HepG2 (cell line): ENCODE data around the gene ABCC12. TPM values are rescaled to one million over a fixed set of nuclear protein-coding genes. Genes with fewer than 3 reads are reported as not detected.

Experiments used
- ETV5 ChIP-seq: IDR thresholded peaks from 2 replicates; pipeline ENCODE4 v1.6.1; 2018; ENCODE audit warnings: missing biosample characterization, missing genetic modification reagents, inconsistent platforms, borderline replicate concordance
- GZF1 ChIP-seq: sonication (generic); formaldehyde crosslinking; IDR thresholded peaks from 2 replicates; pipeline ENCODE4 v1.5.1; 2020; ENCODE audit warnings: mild to moderate bottlenecking, missing genetic modification reagents
- SOX5 ChIP-seq: IDR thresholded peaks from 2 replicates; pipeline ENCODE4 v1.6.1; 2016; ENCODE audit warnings: borderline replicate concordance
- ZBTB38 ChIP-seq: sonication (generic); formaldehyde crosslinking; IDR thresholded peaks from 2 replicates; pipeline ENCODE4 v1.5.1; 2020; ENCODE audit warnings: mild to moderate bottlenecking, missing genetic modification reagents
- ZBTB40 ChIP-seq, 2 experiments: fragments of 450-650 bp in 1 of 2; sonication (generic) in 1 of 2; formaldehyde crosslinking in 1 of 2; IDR thresholded peaks; 2 replicates each; pipeline versions ENCODE4 v1.6.1 to v1.8.0; 2016 to 2022; ENCODE audit warnings: antibody characterized with exemption in 1 of 2, mild to moderate bottlenecking in 1 of 2, missing genetic modification reagents in 1 of 2
- ZBTB44 ChIP-seq: sonication (generic); formaldehyde crosslinking; IDR thresholded peaks from 2 replicates; pipeline ENCODE4 v1.4.0; 2020; ENCODE audit warnings: missing genetic modification reagents
- ZHX2 ChIP-seq, 2 experiments: sonication (generic) in 1 of 2; formaldehyde crosslinking in 1 of 2; IDR thresholded peaks; 2 replicates each; pipeline versions ENCODE4 v1.6.1 to v1.9.0; 2014 to 2022; ENCODE audit warnings: antibody characterized with exemption in 1 of 2, borderline replicate concordance in 1 of 2, inconsistent platforms in 1 of 2, low read depth in 1 of 2, missing genetic modification reagents in 1 of 2
- ZNF256 ChIP-seq: sonication (generic); formaldehyde crosslinking; conservative IDR thresholded peaks from 2 replicates; pipeline ENCODE4 v1.4.0; 2020; ENCODE audit warnings: missing genetic modification reagents
- ZNF484 ChIP-seq: sonication (generic); formaldehyde crosslinking; IDR thresholded peaks from 2 replicates; pipeline ENCODE4 v1.5.1; 2020; ENCODE audit warnings: mild to moderate bottlenecking, low read depth, missing genetic modification reagents, borderline replicate concordance
- ZNF530 ChIP-seq: sonication (generic); formaldehyde crosslinking; IDR thresholded peaks from 2 replicates; pipeline ENCODE4 v1.5.0; 2020; ENCODE audit warnings: low read depth, mild to moderate bottlenecking, missing genetic modification reagents
- polyA plus RNA-seq, 8 experiments: library from polyadenylated mRNA; depleted of rRNA in 3 of 8; stranded (reverse) in 7 of 8; unstranded in 1 of 8; fragments of >200 nt; fragmentation: Illumina TruSeq in 4 of 8; extraction: Trizol in 4 of 8; gene quantifications; 2 replicates each; pipeline versions ENCODE4 v1.2.1 to v1.2.3, GENCODE V29; 2011 to 2016; ENCODE audit warnings: low read depth in 4 of 8, missing spikeins in 1 of 8, mixed read lengths in 1 of 8; ENCODE audit not compliant: insufficient read depth in 1 of 8
- total RNA-seq, 5 experiments: library from RNA; depleted of rRNA; stranded (reverse); fragments of >200 nt; fragmentation: Illumina TruSeq; extraction: Trizol; gene quantifications; 2 replicates each; pipeline ENCODE4 v1.2.3, GENCODE V29; 2016; ENCODE audit warnings: low read depth in 1 of 5

ABCC12 gene
- total and polyA plus RNA-seq, 2 of the 13 experiments (the other 11 are each of a cell fraction or from before 2014, with no cell fraction given) = not detected

- TF ChIP-seq ZNF256 (CRISPR knock-in tag) = 0 out of 2 replicates have a peak, but pooled peaks have one; percentile 43
- TF ChIP-seq ZBTB40 (IDR thresholded peaks at IDR 0.05) = no peak
- peak; percentile 87; the same call in 1 of the 2 replicates for TF ChIP-seq ZBTB40 (CRISPR knock-in tag; IDR thresholded peaks at IDR 0.05)
- no peak for TF ChIP-seq ZBTB44 (CRISPR knock-in tag)
- TF ChIP-seq ZNF484 (CRISPR knock-in tag) = no peak
- peak; percentile 74; the same call in 1 of the 2 replicates for TF ChIP-seq ETV5 (CRISPR knock-in tag)
- no peak for TF ChIP-seq ZHX2 (IDR thresholded peaks at IDR 0.05; ENCODE audit: low read depth)
- no peak for TF ChIP-seq ZHX2 (CRISPR knock-in tag; IDR thresholded peaks at IDR 0.05; ENCODE audit: borderline replicate concordance)
- no peak for TF ChIP-seq ZNF530 (CRISPR knock-in tag)
- TF ChIP-seq SOX5 (CRISPR knock-in tag) = peak; percentile 89; the same call in 1 of the 2 replicates
- peak; percentile 70; the same call in 1 of the 2 replicates for TF ChIP-seq ZBTB38 (CRISPR knock-in tag)
- 0 out of 2 replicates have a peak, but pooled peaks have one; percentile 32 for TF ChIP-seq GZF1
Observed at GRCh38 chr16:48203974-48204824, 48.4 kb upstream of the ABCC12 start (continued).
